ENCODE measurements around the gene AGPAT1.

Gene AGPAT1

DNA sequence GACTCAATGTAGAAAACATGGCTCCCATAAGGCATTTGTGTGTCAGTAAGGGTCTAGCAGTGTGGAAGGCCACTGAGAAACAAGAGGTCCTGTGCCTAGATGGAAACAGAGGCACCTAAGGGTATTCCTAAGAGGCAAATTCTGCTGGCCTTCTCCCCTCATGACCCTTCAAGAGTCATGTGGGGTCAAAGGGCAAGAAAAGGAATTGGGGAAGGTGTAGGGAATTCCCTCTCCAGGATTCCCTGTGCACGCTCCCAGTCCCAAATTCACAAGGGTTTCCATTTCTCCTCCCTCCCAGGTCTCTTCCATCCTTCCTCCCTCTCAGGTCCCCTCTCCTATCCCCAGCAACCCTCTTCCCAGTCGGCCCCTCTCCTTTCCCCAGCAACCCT, 568 bp downstream of the AGPAT1 start:
- TF ChIP-seq, protein P1, sequence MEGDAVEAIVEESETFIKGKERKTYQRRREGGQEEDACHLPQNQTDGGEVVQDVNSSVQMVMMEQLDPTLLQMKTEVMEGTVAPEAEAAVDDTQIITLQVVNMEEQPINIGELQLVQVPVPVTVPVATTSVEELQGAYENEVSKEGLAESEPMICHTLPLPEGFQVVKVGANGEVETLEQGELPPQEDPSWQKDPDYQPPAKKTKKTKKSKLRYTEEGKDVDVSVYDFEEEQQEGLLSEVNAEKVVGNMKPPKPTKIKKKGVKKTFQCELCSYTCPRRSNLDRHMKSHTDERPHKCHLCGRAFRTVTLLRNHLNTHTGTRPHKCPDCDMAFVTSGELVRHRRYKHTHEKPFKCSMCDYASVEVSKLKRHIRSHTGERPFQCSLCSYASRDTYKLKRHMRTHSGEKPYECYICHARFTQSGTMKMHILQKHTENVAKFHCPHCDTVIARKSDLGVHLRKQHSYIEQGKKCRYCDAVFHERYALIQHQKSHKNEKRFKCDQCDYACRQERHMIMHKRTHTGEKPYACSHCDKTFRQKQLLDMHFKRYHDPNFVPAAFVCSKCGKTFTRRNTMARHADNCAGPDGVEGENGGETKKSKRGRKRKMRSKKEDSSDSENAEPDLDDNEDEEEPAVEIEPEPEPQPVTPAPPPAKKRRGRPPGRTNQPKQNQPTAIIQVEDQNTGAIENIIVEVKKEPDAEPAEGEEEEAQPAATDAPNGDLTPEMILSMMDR (IDR thresholded peaks at IDR 0.05; ENCODE audit: low read depth, low read length, missing control alignments): no peak
- H3K4me3 ChIP-seq (ENCODE audit: low read depth, low read length): peak overlapping the region; percentile 100
- in situ Hi-C loops (cut with HindIII; ENCODE audit: low sequenced_read_pairs): no loop called here
- DNase-seq (ENCODE audit: low read depth): no peak

DNA sequence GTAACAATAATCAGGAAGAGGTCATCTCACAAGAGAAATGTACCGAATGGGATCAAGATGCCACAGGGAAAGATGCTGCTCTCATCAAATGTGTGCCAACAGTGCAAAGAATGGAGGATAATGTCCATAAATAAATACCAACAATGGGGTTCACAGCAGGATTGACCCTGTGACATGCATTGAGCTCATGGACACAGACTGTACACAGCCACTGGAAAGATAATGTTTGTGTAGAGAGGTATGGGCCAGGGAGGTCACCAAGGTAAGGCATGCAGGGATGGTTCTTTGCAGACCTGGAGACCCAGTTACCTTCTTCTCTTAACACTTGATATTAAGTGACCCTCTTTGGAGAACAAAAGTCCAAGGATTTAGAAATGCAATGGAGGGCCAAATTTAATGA, 1.5 kb downstream of the AGPAT1 start:
- no peak for DNase-seq (ENCODE audit: low read depth)
- in situ Hi-C loops (cut with HindIII; ENCODE audit: low sequenced_read_pairs): no loop called here
- TF ChIP-seq, protein P1 (IDR thresholded peaks at IDR 0.05; ENCODE audit: low read depth, low read length, missing control alignments): no peak
- H3K4me3 ChIP-seq (ENCODE audit: low read depth, low read length): no peak overlapping the region

- no peak overlapping the region for H3K4me3 ChIP-seq (ENCODE audit: low read depth, low read length)
- no peak for DNase-seq (ENCODE audit: low read depth)
- TF ChIP-seq, protein P1 (IDR thresholded peaks at IDR 0.05; ENCODE audit: low read depth, low read length, missing control alignments): no peak
- in situ Hi-C loops (cut with HindIII; ENCODE audit: low sequenced_read_pairs): no loop called here
Measured at GRCh38 chr6:32173051-32173727, 2.7 kb downstream of the AGPAT1 start.

GRCh38 chr6:32171234-32171633, 4.7 kb downstream of the AGPAT1 start:
- DNase-seq (ENCODE audit: low read depth): no peak
- TF ChIP-seq, protein P1 (IDR thresholded peaks at IDR 0.05; ENCODE audit: low read depth, low read length, missing control alignments): no peak
- no peak overlapping the region for H3K4me3 ChIP-seq (ENCODE audit: low read depth, low read length)
- in situ Hi-C loops (cut with HindIII; ENCODE audit: low sequenced_read_pairs): no loop called here

DNA sequence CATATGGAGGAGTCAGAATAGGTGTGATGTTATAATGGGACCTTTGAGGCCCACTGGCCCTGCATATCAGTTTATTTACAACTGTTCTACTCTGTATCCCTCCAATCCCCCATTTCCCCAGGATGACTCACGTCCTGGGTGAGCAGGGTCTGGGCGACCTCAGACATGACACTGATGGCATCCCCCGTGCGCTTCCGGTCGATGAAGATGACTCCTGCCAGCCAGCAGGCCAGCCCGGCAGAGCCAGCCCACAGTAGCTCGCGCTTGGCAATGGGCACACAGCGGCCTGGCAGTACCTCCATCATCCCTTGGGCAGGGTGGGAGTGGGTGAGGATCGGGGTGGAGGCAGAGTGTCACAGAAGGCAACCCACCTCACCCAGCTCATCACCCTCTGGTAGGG, 5.6 kb downstream of the AGPAT1 start:
- TF ChIP-seq, protein P1 (IDR thresholded peaks at IDR 0.05; ENCODE audit: low read depth, low read length, missing control alignments): no peak
- H3K4me3 ChIP-seq (ENCODE audit: low read depth, low read length): no peak overlapping the region
- DNase-seq (ENCODE audit: low read depth): no peak
- in situ Hi-C loops (cut with HindIII; ENCODE audit: low sequenced_read_pairs): no loop called here

GRCh38 chr6:32168807-32169591, 6.9 kb downstream of the AGPAT1 start:
- no peak for DNase-seq (ENCODE audit: low read depth)
- in situ Hi-C loops (cut with HindIII; ENCODE audit: low sequenced_read_pairs): no loop called here
- TF ChIP-seq, protein P1 (IDR thresholded peaks at IDR 0.05; ENCODE audit: low read depth, low read length, missing control alignments): no peak
- no peak overlapping the region for H3K4me3 ChIP-seq (ENCODE audit: low read depth, low read length)
